Stimulated activated CD8-positive, alpha-beta memory T cell treated with anti-CD3 and anti-CD28 coated beads, Interleukin-12 subunit alpha, Interleukin-12 subunit beta, amount 100 ng/mL, for 24 hours (primary cell): Measurements from ENCODE around the gene CDK19.
"Not testable (repeated sequence)": the region's sequence is repeated elsewhere in the genome, so short reads cannot be mapped to it uniquely, and the experiment has no call there.

Source experiments
- DNase-seq: peaks from one replicate; pipeline ENCODE4 v3.0.0-alpha.2; 2020; ENCODE audit errors: extremely low read depth

Gene CDK19

DNA sequence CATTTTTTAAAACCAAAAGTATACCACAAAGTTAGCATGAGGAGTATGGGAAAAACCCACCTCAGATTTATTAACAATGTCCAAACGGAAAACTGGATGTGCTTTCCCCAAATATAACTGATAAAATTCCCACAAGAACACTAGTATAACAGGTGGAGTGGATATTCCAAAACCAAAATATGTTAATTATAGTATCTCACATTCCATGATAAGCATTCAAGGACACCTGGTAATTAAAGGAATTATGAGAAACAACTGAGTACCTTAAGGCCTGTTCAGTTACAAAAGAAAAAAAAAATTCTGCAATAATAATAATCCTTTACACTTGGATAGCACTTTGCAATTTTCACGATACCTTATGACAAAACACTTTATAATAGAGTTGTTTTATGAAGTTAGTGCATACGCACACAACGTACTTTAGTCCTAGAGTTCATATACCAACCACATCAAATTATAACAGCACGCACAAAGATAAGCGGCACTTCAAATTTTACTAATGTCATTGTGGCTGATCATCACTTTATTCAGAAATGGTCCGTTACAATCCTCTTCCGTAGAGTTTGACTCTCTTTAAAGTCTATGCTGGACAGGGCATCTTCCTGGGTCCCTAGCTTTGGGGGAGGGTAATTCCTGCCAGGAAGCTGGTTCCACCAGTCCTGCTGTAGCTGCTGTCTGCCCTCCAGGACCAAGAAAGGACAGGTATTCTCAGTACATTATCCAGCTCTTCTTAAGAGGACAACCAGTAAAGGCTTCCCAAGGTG is 1.7 kb downstream of the CDK19 start:
- DNase-seq: no peak

DNA sequence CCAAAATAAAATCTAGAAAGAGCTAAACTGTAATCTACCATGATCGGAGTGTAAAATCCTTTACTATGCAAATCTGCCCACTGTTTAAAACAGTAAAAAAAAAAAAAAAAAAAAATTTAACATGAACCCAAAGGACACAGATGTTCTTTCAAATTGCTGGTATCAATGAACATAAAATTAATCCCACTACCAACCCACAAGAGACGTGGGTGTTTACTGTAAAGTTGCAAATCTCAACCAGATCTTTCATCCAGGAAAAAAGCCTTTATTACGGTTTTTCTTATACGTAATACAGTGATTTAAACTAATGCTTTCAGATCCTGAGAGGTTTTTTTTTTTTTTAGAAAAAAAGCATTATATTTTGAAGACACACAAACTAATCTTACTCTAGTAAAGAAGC is 2.5 kb downstream of the CDK19 start:
- DNase-seq: no peak

DNA sequence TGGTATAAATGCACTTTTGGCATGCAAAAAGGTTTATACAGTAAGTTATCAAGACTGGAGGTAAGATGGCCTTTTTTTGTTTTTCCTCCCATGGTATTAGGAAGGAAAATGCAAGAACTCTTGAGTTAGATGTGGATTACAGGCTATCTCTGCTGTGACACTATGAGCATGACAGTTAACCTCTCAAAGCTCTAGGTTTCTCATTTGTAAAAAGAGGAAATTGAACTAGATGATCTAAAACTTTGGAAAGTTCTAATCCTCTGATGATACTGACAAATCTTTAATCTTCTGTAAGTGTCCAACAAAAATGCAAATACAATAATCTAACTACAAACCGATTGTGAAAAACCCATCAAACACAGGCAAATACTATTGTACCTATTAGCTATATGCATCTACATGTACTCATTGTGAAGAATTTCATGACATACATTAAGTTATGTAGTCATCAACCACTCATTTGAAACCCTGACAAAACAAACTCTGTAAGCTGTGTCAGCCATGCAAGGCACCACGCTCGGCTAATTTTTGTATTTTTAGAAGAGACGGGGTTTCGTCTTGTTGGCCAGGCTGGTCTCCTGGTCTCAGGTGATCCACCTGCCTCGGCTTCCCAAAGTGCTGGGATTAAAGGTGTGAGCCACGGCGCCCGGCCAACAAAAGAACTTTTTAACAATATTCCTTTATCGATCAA is 4.2 kb downstream of the CDK19 start:
- no peak for DNase-seq

DNA sequence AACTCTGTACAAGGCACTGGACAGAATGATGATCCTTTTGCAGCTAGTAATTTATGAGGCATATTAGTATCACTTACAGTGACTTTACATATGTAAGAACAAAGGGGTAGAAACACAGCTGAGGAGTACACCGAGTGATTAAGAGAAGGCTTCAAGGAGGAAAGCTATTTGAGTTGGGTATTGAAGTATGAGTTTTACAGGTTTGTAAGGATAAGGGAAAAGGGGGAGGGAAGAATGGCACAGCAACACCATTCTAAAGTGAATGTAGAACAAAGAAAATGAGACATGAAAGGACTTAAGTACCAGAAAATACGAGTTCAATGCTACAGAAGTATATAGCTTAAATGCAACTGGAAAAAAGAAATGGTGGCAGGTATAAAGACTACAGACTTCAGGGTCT is 5.5 kb downstream of the CDK19 start:
- no peak for DNase-seq

DNA sequence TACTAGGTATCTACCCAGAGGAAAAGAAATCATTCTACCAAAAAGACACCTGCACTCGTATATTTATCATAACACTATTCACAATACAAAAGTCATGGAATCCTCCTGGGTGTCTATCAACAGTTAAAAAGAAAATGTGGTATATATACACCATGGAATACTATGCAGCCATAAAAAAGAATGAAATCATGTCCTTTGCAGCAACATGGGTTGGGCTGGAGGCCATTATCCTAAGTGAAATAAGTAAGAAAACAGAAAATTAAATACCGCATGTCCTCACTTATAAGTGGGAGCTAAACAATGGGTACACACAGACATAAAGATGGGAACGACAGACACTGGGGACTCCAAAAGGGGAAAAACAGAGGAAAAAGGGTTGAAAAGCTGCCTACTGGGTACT is 13.1 kb downstream of the CDK19 start:
- not testable (repeated sequence) for DNase-seq

DNA sequence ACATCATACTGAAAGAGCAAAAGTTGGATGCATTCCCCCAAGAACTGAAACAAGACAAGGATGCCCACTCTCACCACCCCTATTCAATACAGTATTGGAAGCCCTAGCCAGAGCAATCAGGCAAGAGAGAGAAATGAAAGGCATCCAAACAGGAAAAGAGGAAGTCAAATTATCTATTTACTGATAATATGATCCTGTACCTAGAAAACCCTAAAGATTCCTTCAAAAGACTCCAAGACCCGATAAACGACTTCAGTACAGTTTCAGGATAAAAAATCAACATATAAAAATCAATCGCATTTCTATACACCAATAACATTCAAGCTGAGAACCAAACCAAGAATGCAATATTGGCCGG is 14.5 kb downstream of the CDK19 start:
- no peak for DNase-seq

DNA sequence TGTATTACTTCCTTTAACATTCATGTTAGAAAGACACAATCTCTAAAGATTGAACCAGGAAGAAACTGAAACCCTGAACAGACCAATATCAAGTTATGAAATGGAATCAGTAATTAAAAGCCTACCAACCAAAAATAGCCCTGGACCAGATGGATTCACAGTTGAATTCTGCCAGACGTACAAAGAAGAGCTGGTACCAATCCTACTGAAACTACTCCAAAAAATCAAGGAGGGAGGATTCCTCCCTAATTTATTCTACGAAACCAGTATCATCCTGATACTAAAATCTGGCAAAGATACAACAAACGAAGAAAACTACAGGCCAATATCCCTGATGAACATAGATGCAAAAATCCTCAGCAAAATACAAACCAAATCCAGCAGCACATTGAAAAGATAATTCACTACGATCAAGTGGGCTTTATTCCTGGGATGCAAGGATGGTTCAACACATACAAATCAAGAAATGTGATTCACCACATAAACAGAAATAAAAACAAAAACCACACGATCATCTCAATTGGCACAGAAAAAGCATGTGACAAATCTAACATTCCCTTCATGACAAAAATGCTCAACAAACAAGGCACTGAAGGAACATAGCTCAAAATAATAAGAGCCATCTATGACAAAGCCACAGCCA is 15.0 kb downstream of the CDK19 start:
- no peak for DNase-seq

DNA sequence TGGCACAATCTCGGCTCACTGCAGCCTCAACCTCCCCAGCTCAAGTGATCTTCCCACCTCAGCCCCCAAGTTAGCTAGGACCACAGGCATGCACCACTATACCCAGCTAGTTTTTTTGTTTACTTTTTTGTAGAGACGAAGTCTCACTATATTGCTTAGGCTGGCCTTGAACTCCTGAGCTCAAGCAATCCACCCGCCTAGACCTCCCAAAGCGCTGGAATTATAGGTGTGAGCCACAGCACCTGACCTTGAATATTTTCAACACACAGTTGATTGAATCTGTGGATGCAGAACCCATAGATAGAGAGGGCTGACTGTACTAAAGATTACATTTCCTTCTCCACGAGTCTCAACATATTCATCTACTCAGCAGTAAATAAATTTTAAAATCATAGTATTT is 15.6 kb downstream of the CDK19 start:
- DNase-seq: no peak

DNA sequence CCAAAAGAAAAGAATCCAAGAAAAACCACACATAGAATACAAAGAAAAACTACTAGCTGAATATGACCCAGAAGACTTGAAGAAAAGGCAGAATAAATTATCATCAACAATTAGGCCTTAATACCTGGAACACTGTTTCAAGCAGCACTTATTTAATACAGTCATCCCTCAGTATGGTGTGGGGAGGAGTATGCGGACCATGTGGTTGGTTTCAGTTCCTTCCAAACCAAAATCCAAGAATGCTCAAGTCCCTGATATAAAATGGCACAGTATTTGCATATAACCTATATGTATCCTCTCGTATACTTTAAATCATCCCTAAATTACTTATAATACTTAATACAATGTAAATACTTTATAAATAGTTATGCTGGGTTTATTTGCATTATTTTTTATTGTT is 16.1 kb downstream of the CDK19 start:
- DNase-seq: no peak

DNA sequence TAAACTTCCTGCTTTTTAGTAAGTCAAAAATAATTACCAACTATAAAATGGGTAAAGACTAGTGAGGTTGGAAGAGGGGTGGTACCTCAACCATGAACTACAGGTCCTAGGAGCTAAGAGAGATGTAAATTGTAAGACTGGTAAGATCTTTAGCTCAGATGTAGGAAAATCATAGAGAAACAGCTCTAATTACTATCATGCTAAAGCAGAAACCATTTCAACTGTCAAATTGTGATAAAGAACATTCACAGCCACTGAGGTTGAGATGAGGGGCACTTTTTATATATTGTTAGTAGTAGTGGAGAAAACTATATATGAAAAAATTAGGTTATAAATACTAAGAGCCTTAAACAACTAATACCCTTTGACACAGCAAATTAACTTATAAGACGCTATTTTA is 20.0 kb downstream of the CDK19 start:
- DNase-seq: no peak

DNA sequence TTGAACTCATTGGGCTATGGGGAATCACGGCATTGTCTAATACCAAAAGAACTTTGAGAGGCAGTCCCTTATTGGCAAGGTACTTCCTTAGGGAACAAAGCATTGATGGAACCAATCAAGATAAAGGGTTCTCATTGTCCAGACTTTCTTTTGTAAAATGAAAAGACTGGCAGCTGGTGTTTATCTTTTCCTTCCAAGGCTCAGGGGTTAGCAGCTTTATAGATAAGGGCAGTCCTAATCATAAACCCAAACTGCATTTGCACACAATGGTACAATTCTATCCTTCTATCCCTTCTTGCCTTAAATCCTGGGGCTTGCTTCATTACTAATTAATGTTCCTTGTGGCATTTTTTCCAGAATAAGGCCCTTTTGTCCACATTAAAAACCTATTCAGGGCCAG is 28.6 kb downstream of the CDK19 start:
- no peak for DNase-seq

DNA sequence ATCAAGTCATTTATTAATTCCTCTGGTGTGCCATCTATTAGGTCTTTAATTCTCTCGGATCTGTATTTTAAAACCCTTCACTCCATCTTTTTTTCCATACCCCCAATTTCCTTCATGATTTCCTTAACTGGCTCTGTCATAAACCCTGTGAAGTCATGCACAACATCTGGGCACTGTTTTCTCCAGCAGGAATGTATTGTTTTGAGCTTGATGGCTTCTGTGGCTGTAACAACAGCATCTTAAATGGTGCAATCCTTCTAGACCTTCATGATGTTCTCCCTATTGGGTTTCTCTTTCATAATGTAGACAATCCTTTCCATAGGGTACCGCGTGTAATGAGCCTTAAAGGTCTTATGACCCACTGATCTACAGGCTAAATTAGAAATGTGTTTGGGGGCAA is 29.0 kb downstream of the CDK19 start:
- DNase-seq: no peak

DNA sequence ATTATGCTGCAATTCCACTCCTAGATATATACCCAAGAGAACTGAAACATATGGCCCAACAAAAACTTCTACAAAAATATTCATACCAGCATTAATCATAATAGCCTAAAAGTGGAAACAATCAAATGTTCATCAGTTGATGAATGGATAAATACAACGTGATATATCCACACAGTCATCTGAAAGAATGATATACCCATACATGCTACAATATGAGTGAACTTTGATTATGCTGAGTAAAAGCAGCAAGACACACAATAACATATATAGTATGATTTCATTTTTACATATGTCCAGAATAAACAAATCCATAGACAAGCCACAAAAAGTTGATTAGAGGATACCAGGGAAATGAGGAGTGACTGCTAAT is 30.7 kb downstream of the CDK19 start:
- no peak for DNase-seq

DNA sequence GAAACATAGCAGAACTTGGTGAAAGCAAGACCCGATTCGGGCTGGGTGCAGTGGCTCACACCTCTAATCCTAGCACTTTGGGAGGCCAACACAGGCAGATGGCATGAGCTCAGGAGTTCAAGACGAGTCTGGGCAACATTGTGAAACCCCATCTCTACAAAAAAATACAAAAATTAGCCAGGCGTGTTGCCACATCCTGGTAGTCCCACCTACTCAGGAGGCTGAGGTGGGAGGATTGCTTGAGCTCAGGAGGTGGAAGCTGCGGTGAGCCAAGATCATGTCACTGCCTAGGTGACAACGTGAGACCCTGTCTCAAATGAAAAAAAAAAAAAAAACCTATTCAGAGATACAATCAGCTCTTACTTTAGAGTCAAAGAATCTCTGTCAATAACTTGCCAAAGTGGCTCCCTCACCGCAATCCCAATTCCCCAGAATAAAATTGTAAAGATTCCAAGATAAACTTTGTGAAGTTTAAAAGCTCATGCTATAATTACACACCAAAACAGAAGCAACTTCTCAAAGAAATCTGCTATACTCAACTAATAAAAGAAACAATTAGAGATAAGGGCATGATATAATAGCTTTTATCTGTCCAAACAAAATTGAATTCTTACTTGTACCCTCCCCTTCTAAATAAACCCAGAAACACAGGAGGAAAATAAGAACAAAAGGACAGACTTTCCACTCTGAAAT is 33.6 kb downstream of the CDK19 start:
- no peak for DNase-seq

DNA sequence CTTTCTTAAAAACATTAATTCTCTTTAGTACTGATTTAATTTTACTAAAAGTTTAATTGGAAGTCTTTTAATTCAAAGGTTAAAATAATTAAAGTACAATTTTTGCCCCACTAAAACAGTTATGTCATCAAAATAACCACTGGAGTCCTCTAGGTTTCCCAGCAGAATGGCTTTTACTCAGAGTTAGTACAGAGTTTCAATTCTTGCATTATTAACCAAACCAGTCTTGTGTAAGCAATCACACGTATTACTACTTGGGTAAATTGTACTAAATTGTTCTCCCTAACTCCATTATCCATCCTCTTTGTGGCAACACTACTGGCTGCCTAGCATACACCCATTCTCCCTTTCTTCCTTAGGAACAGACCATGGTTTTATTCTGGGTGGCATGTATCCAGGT is 36.9 kb downstream of the CDK19 start:
- DNase-seq: no peak

DNA sequence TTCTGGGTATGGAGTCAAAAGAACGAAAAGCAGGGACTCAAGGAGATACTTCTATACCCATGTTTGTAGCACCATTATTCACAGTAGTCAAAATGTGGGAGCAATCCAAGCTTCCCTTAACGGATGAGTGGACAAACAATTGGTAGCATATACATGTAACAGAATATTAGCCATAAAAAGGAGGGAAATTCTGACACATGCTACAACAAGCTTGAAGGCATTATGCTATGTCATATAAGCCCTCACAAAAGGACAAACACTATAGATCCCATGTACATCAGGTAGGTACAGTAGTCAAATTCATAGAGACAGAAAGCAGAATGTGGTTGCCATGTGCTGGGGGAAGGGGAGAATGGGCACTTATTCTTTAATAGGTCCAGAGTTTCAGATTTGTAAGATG is 37.6 kb downstream of the CDK19 start:
- no peak for DNase-seq

DNA sequence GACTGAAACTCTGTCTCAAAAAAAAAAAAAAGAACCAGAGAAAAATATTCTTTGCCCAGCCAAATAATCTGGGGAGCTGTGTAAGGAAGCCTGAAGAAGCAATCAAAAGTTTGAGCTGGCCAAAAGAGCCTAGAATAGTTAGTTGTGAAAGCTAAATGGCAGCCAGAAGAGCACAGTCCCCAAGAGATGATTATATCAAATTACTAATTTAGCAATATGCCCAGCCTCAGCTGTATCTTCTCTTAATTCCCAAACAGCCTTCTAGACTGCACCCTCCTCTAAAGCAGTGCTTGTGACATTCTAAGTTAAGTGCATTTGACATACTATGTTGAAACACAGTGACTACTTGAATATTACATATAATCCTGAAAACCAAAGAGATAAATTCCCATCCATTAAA is 38.9 kb downstream of the CDK19 start:
- DNase-seq: no peak

DNA sequence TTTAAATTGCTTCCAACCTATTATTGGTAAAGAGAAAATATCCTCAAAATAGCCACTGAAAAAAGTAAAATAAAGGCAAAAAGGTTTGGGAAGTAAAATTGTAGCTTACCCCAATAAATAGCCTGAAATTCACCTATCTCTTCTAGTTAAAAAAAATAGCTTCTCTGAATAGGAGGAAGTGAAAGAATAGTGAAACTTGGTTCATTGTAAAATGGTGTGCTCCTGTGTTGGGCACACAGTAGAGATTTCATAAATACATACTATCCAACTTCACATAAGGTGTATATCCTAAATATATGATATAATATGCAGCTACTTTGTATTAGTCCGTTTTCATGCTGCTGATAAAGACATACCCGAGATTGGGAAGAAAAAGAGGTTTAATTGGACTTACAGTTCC is 45.3 kb downstream of the CDK19 start:
- DNase-seq: no peak

DNA sequence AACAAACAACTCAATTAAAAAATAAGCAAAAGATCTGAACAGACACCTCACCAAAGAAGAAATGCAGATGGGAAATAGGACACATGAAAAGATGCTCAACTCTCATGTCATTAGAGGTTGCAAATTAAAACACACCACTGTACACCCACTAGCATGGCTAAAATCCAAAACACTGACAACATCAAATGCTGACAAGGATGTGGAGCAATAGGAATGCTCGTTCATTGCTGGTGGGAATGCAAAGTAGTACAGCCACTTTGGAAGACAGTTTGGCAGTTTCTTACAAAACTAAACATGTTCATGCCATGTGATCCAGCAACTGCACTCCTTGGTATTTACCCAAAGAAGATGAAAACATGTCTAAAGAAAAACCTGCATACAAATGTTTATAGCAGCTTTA is 47.2 kb downstream of the CDK19 start:
- no peak for DNase-seq

DNA sequence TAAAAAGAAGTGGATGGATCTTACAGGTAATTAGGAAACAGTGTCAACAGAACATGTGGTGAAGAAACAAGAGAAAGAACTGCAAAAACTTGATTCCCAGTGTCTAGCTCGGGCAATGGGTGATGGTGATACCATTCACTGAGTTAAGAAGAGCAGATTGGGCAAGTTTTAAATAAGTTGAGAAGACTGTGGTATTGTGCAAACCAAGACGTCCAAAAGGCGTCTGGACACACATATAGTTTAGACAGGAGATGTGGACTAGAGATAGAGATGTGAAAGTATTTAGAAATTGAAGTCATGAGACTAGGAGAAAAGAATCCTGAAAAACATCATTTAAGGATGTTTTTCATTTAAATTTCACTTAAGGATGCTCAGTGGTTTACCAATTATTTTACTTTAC is 53.9 kb downstream of the CDK19 start:
- DNase-seq: no peak

DNA sequence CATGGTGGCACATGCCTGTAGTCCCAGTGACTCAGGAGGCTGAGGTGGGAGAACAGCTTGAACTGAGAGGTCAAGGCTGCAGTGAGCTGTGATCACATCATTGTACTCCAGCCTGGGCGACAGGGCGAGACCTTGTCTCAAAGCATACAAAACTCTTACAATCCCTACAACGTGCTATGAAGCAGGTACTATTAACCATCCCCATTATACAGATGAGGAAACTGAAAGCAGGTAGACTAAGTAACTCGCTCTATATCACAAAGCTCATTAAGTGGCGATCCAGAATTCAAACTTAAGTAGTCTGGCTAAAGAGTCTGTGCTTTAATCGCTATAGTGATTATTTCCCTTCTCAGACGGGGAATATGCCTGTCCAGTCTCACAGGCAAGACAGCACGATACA is 54.7 kb downstream of the CDK19 start:
- DNase-seq: no peak

DNA sequence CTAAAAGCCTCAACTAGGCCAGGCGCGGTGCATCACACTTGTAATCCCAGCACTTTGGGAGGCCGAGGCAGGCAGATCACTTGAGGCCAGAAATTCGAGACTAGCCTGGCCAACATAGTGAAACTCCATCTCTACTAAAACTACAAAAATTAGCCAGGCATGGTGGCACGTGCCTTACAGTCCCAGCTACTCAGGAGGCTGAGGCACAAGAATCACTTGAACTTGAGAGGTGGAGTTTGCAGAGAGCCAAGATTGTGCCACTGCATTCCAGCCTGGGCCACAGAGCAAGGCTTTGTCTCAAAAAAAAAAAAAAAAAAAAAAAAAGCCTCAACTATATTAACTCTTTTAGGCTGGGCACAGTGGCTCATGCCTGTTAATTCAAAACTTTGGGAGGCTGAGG is 55.2 kb downstream of the CDK19 start:
- not testable (repeated sequence) for DNase-seq

DNA sequence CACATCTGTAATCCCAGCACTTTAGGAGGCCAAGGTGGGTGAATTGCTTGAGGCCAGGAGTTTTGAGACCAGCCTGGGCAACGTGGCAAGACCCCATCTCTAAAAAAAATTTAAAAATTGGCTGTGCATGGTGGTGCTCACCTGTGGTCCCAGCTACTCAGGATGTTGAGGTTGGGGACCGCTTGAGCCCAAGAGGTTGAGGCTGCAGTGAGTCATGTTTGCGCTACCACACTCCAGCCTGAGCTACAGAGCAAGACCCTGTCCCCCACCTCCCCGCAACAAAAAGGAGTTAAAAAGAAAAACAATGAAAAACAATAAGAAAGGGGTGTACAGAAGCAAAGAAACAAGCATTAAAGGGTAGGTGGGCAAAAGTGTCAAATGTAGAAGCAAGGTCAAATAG is 57.3 kb downstream of the CDK19 start:
- DNase-seq: no peak
